ENCODE measurements around the gene PSMA5.

PSMA5 gene

DNA sequence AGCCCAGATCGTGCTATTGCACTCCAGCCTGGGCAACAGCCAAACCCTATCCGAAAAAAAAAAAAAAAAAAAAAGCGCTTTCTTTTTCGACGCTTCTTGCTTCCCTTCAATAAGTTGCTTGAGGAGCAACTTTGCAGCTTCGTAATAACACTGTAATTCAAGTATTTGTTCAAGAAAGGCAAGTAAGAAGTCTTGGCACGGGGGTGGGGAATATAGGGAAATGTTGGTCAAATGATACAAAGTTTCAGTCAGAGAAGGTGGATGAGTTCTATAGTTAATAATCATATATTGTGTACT, 871 bp upstream of the PSMA5 start:
- Histone ChIP-seq H3K4me1 (ENCODE audit: insufficient read depth, insufficient read length) (no peaks in the 10 kb centered on the region), H3K9ac (ENCODE audit: insufficient read length, low read depth) (peak overlapping the region; percentile 81)
- TF ChIP-seq ZNF274 (IDR thresholded peaks at IDR 0.05; ENCODE audit: low read depth, low read length) (no peak), SUZ12 (IDR thresholded peaks at IDR 0.05; ENCODE audit: extremely low read depth, insufficient read depth, insufficient read length) (no peak), YY1 (IDR thresholded peaks at IDR 0.05; ENCODE audit: insufficient read depth, insufficient read length) (no peak)

DNA sequence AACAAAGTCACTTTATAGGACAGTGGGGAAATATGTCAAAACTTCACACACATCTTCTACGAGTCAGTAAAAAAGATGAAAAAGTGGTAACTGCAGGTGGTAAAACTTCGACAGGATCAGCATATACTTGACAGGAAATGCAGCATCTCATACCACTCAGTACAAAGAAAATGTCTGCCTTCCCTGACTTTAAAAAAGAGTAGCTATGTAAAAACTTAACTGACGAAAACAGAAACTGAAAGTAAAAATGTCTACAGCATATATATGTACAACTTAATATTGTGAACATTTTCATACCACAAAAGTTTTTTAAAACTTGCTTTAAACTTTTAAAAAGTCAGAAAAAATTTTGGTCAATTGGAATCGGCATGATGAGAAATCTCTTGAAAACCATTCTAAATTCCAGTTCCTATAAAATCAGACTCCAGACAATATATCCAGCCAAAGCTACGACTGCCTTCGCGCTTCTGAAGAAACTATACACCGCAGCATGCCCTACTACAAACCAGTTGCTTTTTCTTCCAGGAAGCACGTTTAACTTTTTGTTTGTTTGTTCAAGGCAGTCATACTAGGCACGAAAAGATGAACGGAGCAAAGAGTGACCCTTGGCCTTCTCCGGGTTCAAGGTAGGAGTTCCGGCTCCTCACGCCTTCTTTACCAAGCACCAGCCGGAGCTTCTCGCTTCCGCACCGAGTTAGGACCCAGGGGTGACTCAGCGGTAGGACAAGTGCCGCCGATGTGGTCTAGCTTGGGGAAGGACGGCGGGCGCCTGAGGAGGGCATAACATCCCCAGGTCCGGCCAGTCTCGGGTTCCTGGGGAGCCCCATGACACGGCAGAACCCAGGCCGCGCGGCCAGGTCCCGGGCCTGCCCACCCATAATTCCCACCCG, 612 bp downstream of the PSMA5 start:
- Histone ChIP-seq H3K36me3 (ENCODE audit: insufficient read depth, insufficient read length, low read length) (peaks cover 35% of the 10 kb centered on the region), H3K27me3 (ENCODE audit: insufficient read depth, insufficient read length) (no peaks in the 10 kb centered on the region), H3K4me3 (ENCODE audit: insufficient read length, low read depth) (peak overlapping the region; percentile 92), H3K9me3 (ENCODE audit: insufficient read depth, low read length) (no peaks in the 10 kb centered on the region), H3K9ac (ENCODE audit: insufficient read length, low read depth) (peak overlapping the region; percentile 93), H3K4me1 (ENCODE audit: insufficient read depth, insufficient read length) (no peaks in the 10 kb centered on the region)
- TF ChIP-seq YY1 (IDR thresholded peaks at IDR 0.05; ENCODE audit: insufficient read depth, insufficient read length) = no peak
- TF ChIP-seq SUZ12 (IDR thresholded peaks at IDR 0.05; ENCODE audit: extremely low read depth, insufficient read depth, insufficient read length) = no peak
- TF ChIP-seq ZNF274 (IDR thresholded peaks at IDR 0.05; ENCODE audit: low read depth, low read length) = no peak
- peak; percentile 18 for DNase-seq (ENCODE audit: low read depth, low spot score)

More for the DNA sequence above, 871 bp upstream of the PSMA5 start:
- Histone ChIP-seq H3K4me3 (ENCODE audit: insufficient read length, low read depth) (peak overlapping the region; percentile 92), H3K9me3 (ENCODE audit: insufficient read depth, low read length) (no peaks in the 10 kb centered on the region), H3K27me3 (ENCODE audit: insufficient read depth, insufficient read length) (no peaks in the 10 kb centered on the region), H3K36me3 (ENCODE audit: insufficient read depth, insufficient read length, low read length) (peaks cover 20% of the 10 kb centered on the region)
- no peak for DNase-seq (ENCODE audit: low read depth, low spot score)

DNA sequence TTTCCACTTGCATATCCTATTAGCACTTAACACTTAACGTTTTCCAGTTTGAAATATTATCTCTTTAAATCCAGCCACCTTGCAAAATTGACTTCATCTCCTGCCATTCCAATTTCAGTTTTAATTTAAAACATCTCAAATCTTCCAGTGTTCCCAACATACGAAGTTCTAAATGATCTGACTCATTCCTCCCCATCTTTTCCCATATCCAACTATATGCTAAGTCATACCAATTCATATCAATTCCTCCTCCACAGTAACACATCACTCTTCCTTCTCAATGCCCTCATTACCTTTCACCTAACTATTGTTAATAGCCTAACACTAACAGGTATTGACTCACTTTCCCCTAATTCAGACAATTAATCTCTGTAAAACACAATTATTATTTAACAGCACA, 2.8 kb downstream of the PSMA5 start:
- no peak overlapping the region for H3K4me3 ChIP-seq (ENCODE audit: insufficient read length, low read depth)
- peaks cover 50% of the 10 kb centered on the region for H3K36me3 ChIP-seq (ENCODE audit: insufficient read depth, insufficient read length, low read length)
- TF ChIP-seq SUZ12 (IDR thresholded peaks at IDR 0.05; ENCODE audit: extremely low read depth, insufficient read depth, insufficient read length) = no peak
- TF ChIP-seq ZNF274 (IDR thresholded peaks at IDR 0.05; ENCODE audit: low read depth, low read length) = no peak
- no peak for TF ChIP-seq YY1 (IDR thresholded peaks at IDR 0.05; ENCODE audit: insufficient read depth, insufficient read length)
- H3K9ac ChIP-seq (ENCODE audit: insufficient read length, low read depth) = no peak overlapping the region
- no peaks in the 10 kb centered on the region for H3K4me1 ChIP-seq (ENCODE audit: insufficient read depth, insufficient read length)
- DNase-seq (ENCODE audit: low read depth, low spot score) = no peak
- H3K9me3 ChIP-seq (ENCODE audit: insufficient read depth, low read length) = no peaks in the 10 kb centered on the region
- no peaks in the 10 kb centered on the region for H3K27me3 ChIP-seq (ENCODE audit: insufficient read depth, insufficient read length)

DNA sequence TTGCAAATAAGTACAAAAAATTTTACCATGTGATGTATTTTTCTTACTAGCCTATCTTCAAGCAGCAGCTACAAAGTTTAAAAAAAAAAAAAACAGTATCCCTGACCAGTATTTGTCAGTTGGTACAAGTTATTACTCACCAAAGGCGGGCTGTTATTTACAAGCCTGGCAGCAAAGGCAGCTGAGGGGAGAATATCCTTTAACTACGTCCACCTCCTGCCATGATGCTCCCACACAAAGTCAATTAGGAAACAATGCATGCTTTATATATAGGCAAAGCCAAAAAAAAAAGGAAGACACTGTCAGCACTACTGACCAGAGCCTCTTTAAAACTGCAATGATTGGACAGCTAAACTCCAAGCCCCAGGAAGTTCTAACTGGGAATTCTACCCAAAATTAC, 13.7 kb downstream of the PSMA5 start:
- no peak overlapping the region for H3K4me3 ChIP-seq (ENCODE audit: insufficient read length, low read depth)
- H3K4me1 ChIP-seq (ENCODE audit: insufficient read depth, insufficient read length) = no peaks in the 10 kb centered on the region
- H3K27me3 ChIP-seq (ENCODE audit: insufficient read depth, insufficient read length) = no peaks in the 10 kb centered on the region
- H3K36me3 ChIP-seq (ENCODE audit: insufficient read depth, insufficient read length, low read length) = peaks cover 97% of the 10 kb centered on the region
- DNase-seq (ENCODE audit: low read depth, low spot score) = no peak
- H3K9ac ChIP-seq (ENCODE audit: insufficient read length, low read depth) = no peak overlapping the region
- TF ChIP-seq YY1 (IDR thresholded peaks at IDR 0.05; ENCODE audit: insufficient read depth, insufficient read length) (no peak), SUZ12 (IDR thresholded peaks at IDR 0.05; ENCODE audit: extremely low read depth, insufficient read depth, insufficient read length) (no peak), ZNF274 (IDR thresholded peaks at IDR 0.05; ENCODE audit: low read depth, low read length) (no peak)
- H3K9me3 ChIP-seq (ENCODE audit: insufficient read depth, low read length) = no peaks in the 10 kb centered on the region

DNA sequence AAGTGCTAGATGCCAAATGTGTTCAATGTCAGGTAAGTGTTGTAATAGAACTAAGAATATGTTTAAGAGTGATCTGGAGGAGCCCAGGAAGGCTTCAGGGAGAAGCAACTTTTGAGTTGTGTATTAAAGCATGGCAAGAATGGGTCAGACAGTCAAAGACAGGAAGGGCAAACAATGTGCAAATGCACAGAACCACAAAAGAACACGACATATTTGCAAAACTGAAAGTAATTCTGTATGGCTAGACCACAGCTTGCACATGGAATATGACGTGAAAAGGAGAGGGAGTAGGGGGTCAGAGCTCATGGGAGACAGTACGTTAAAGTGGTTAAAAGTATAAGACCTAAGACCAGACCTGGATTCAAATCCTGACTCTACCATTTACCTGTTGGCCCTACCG, 21.4 kb downstream of the PSMA5 start:
- Histone ChIP-seq H3K4me1 (ENCODE audit: insufficient read depth, insufficient read length) (no peaks in the 10 kb centered on the region), H3K9me3 (ENCODE audit: insufficient read depth, low read length) (no peaks in the 10 kb centered on the region), H3K36me3 (ENCODE audit: insufficient read depth, insufficient read length, low read length) (peaks cover 82% of the 10 kb centered on the region), H3K9ac (ENCODE audit: insufficient read length, low read depth) (no peak overlapping the region), H3K4me3 (ENCODE audit: insufficient read length, low read depth) (no peak overlapping the region), H3K27me3 (ENCODE audit: insufficient read depth, insufficient read length) (no peaks in the 10 kb centered on the region)
- no peak for DNase-seq (ENCODE audit: low read depth, low spot score)
- TF ChIP-seq SUZ12 (IDR thresholded peaks at IDR 0.05; ENCODE audit: extremely low read depth, insufficient read depth, insufficient read length) (no peak), YY1 (IDR thresholded peaks at IDR 0.05; ENCODE audit: insufficient read depth, insufficient read length) (no peak), ZNF274 (IDR thresholded peaks at IDR 0.05; ENCODE audit: low read depth, low read length) (no peak)

DNA sequence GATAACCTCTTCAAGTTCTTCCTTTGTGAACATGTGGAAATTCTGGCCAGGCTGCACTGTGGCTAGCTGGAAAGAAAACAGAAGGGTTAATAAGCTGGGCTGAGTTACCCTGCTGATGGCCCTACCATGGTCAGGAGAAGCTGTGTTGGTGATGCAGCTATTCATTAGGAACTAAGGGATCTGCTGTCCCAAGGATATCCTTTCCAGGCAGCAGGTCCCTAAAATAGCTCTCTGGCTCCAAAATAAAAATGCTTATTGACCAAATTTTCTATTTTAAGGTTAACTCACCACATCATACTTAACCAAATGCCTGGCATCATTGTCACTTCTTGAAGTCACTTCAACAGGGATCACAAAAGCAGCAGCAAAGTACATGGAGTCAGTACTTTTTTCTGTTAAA, 24.2 kb downstream of the PSMA5 start:
- TF ChIP-seq ZNF274 (IDR thresholded peaks at IDR 0.05; ENCODE audit: low read depth, low read length) (no peak), SUZ12 (IDR thresholded peaks at IDR 0.05; ENCODE audit: extremely low read depth, insufficient read depth, insufficient read length) (no peak), YY1 (IDR thresholded peaks at IDR 0.05; ENCODE audit: insufficient read depth, insufficient read length) (no peak)
- Histone ChIP-seq H3K36me3 (ENCODE audit: insufficient read depth, insufficient read length, low read length) (peaks cover 56% of the 10 kb centered on the region), H3K9me3 (ENCODE audit: insufficient read depth, low read length) (no peaks in the 10 kb centered on the region), H3K4me3 (ENCODE audit: insufficient read length, low read depth) (no peak overlapping the region), H3K9ac (ENCODE audit: insufficient read length, low read depth) (no peak overlapping the region), H3K27me3 (ENCODE audit: insufficient read depth, insufficient read length) (peaks cover 1% of the 10 kb centered on the region), H3K4me1 (ENCODE audit: insufficient read depth, insufficient read length) (peaks cover 3% of the 10 kb centered on the region)
- no peak for DNase-seq (ENCODE audit: low read depth, low spot score)

DNA sequence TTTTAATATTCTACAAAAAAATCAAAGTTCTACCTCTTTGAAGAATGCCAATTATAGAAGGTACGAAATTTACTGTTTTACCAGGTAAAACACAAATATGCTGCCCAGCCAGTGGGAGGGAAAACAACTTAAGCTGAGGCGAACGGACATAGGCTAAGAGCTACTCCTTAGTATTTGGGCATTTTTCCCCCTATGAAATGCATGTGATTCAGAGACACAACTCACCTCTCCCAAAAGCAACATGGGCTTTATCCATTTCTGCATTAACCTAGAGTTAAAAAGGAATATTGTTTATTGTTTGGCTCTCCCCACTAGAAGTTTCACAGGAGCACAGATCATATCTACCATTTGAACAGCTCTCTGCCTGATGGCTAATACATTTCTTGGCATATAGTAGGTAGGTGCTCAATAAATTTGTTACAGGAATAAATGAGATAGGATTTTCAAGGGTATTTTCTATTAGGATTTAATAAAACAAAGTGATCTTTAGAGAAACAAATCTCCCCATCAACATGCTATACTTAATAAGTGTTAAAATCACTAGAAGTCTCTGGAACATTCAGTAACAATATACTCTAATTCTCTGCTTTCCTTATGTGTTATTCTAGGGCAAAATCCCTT, 26.1 kb downstream of the PSMA5 start:
- Histone ChIP-seq H3K9ac (ENCODE audit: insufficient read length, low read depth) (no peak overlapping the region), H3K4me3 (ENCODE audit: insufficient read length, low read depth) (no peak overlapping the region), H3K36me3 (ENCODE audit: insufficient read depth, insufficient read length, low read length) (peaks cover 44% of the 10 kb centered on the region), H3K9me3 (ENCODE audit: insufficient read depth, low read length) (no peaks in the 10 kb centered on the region), H3K4me1 (ENCODE audit: insufficient read depth, insufficient read length) (peaks cover 6% of the 10 kb centered on the region), H3K27me3 (ENCODE audit: insufficient read depth, insufficient read length) (peaks cover 10% of the 10 kb centered on the region)
- no peak for DNase-seq (ENCODE audit: low read depth, low spot score)
- TF ChIP-seq SUZ12 (IDR thresholded peaks at IDR 0.05; ENCODE audit: extremely low read depth, insufficient read depth, insufficient read length) (no peak), YY1 (IDR thresholded peaks at IDR 0.05; ENCODE audit: insufficient read depth, insufficient read length) (no peak), ZNF274 (IDR thresholded peaks at IDR 0.05; ENCODE audit: low read depth, low read length) (no peak)
